GM23248 (cell line): ENCODE measurements around the gene THADA. TPM values are rescaled to one million over a fixed set of nuclear protein-coding genes. Genes with fewer than 3 reads are reported as not detected.
A peak's percentile ranks its signal among the peaks of the same experiment; 100 is the strongest.

Experiments
- DNase-seq: peaks from one replicate; pipeline ENCODE4 v3.0.0-alpha.2; 2015
- H2AFZ ChIP-seq: fragments of 200-600 bp; sonication (generic); 2 replicates; pipeline ENCODE4 v1.6.1; 2016; ENCODE audit warnings: antibody characterized with exemption
- H3F3A ChIP-seq: fragments of 200-600 bp; sonication (generic); 2 replicates; pipeline ENCODE4 v1.6.1; 2016; ENCODE audit warnings: mild to moderate bottlenecking, antibody characterized with exemption, mixed run types; ENCODE audit not compliant: insufficient read depth
- H3K27ac ChIP-seq: fragments of 200-600 bp; sonication (generic); 2 replicates; pipeline ENCODE4 v1.5.1; 2016; ENCODE audit warnings: mild to moderate bottlenecking
- H3K27me3 ChIP-seq: fragments of 200-600 bp; sonication (generic); replicated peaks from 2 replicates; pipeline ENCODE4 v1.6.1; 2016; ENCODE audit warnings: mild to moderate bottlenecking; ENCODE audit not compliant: insufficient read depth
- H3K36me3 ChIP-seq: fragments of 200-600 bp; sonication (generic); 2 replicates; pipeline ENCODE4 v1.6.1; 2016; ENCODE audit warnings: low read depth, mild to moderate bottlenecking
- H3K4me1 ChIP-seq: fragments of 200-600 bp; sonication (generic); 2 replicates; pipeline ENCODE4 v1.6.1; 2016; ENCODE audit warnings: mild to moderate bottlenecking; ENCODE audit not compliant: insufficient read depth
- H3K4me2 ChIP-seq: fragments of 200-600 bp; sonication (generic); one replicate; pipeline ENCODE4 v1.6.1; 2016; ENCODE audit warnings: mild to moderate bottlenecking; ENCODE audit not compliant: unreplicated experiment
- H3K4me3 ChIP-seq: fragments of 200-600 bp; sonication (generic); 2 replicates; pipeline ENCODE4 v1.5.1; 2016; ENCODE audit warnings: mild to moderate bottlenecking
- H3K79me2 ChIP-seq: fragments of 200-600 bp; sonication (generic); 2 replicates; pipeline ENCODE4 v1.6.1; 2016; ENCODE audit warnings: mild to moderate bottlenecking; ENCODE audit not compliant: insufficient read depth
- H3K9ac ChIP-seq: fragments of 200-600 bp; sonication (generic); 2 replicates; pipeline ENCODE4 v1.6.1; 2016; ENCODE audit warnings: mild to moderate bottlenecking
- H3K9me2 ChIP-seq: fragments of 200-600 bp; sonication (generic); 2 replicates; pipeline ENCODE4 v1.6.1; 2016; ENCODE audit warnings: mixed run types, mild to moderate bottlenecking, moderate library complexity; ENCODE audit not compliant: insufficient read depth
- H3K9me3 ChIP-seq: fragments of 200-600 bp; sonication (generic); one replicate; pipeline ENCODE4 v1.6.1; 2017; ENCODE audit warnings: low read depth
- H4K20me1 ChIP-seq: fragments of 200-600 bp; sonication (generic); 2 replicates; pipeline ENCODE4 v1.6.0; 2016; ENCODE audit not compliant: insufficient read depth
- EZH2 ChIP-seq: fragments of 200-600 bp; sonication (generic); IDR thresholded peaks from 2 replicates; pipeline ENCODE4 v1.6.1; 2018; ENCODE audit warnings: antibody characterized with exemption, mild to moderate bottlenecking; ENCODE audit not compliant: insufficient read depth, poor library complexity, severe bottlenecking
- EZH2phosphoT487 ChIP-seq: fragments of 200-600 bp; sonication (generic); IDR thresholded peaks from 2 replicates; pipeline ENCODE4 v1.6.1; 2018; ENCODE audit warnings: antibody characterized with exemption, moderate library complexity, mild to moderate bottlenecking, low read depth; ENCODE audit not compliant: insufficient read depth
- WGBS, 2 experiments: methylation state at CpG; one replicate each; pipeline ENCODE4 v1.1.6; 2015 to 2017; ENCODE audit warnings: low lambda C conversion rate in 2 of 2, low coverage in 1 of 2; ENCODE audit errors: missing lambda C conversion rate in 2 of 2; 5-methylcytosine and 5-hydroxymethylcytosine counted together
- in situ Hi-C: fragments of 300-500 bp; cut with MboI; formaldehyde crosslinking; loops from 2 replicates; pipeline ENCODE4 v1.15.0; 2020
- polyA plus RNA-seq: library from polyadenylated mRNA; unstranded; fragments of >200 nt; fragmentation: Nextera tagmentation; extraction: Ambion mirVana; gene quantifications from 2 replicates; pipeline ENCODE4 v1.2.1, GENCODE V29; 2016
- total RNA-seq: library from RNA; depleted of rRNA; stranded (reverse); fragments of >200 nt; shearing (Covaris generic); gene quantifications from 2 replicates; pipeline ENCODE4 v1.2.3, GENCODE V29; 2014

Gene THADA
- total and polyA plus RNA-seq, 2 experiments from 2014 or later: 14.1 to 15.8 TPM

- Histone ChIP-seq H3K4me2 (no peak overlapping the region), H4K20me1 (no peaks in the 10 kb centered on the region), H2AFZ (no peak overlapping the region), H3K27ac (no peak overlapping the region), H3K9me3 (no peaks in the 10 kb centered on the region), H3K9ac (no peak overlapping the region), H3F3A (no peaks in the 10 kb centered on the region), H3K4me3 (no peak overlapping the region), H3K36me3 (no peaks in the 10 kb centered on the region), H3K27me3 (no peaks in the 10 kb centered on the region), H3K79me2 (no peaks in the 10 kb centered on the region), H3K9me2 (no peaks in the 10 kb centered on the region), H3K4me1 (peaks cover 8% of the 10 kb centered on the region)
- in situ Hi-C loops: loop anchor here (10.0 kb wide), 1 partner anchor 68 kb away; no protein-coding TSS in a partner anchor
- no peak for TF ChIP-seq EZH2phosphoT487
- no peak for TF ChIP-seq EZH2
- 95 to 99% methylated on average over 3 of the region's 3 CpGs for WGBS, 2 experiments
- DNase-seq: no peak
Measured at GRCh38 chr2:43212931-43213330, 382.9 kb downstream of the THADA start.

DNA sequence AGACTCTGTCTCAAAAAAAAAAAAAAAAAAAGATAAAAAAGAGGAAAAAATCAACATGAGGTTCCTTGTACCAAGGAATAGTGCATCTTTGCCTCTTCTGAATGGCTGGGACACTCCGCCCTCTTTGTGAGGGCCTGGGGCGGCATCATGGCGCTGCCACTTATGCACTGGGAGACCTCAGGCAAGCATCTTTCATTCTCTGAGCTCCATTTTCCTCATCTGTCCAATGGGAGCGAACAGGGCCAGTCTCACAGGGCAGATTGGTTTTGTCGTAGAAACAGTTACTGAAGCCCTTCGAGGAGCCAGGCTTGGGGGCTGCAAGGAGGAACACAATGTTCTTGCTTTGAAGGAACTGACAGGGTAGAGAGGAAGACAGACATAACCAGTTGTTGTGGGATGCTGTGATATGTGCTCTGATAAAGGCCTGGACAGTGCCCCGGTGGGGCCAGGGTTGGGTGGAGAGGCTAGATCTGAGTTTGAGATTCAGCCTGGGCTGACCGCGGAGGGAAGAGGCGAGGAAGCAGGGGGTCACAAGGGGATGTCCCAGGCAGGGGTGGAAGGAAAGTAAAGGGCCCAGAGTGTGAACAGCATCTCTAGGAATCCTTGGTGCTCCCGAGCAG lies 383.5 kb downstream of the THADA start:
- peaks cover 7% of the 10 kb centered on the region for H3K4me1 ChIP-seq
- H4K20me1 ChIP-seq: no peaks in the 10 kb centered on the region
- TF ChIP-seq EZH2phosphoT487: no peak
- no peak for TF ChIP-seq EZH2
- no peaks in the 10 kb centered on the region for H3F3A ChIP-seq
- H3K9me3 ChIP-seq: no peaks in the 10 kb centered on the region
- in situ Hi-C loops: loop anchor here (10.0 kb wide), 1 partner anchor 68 kb away; no protein-coding TSS in a partner anchor
- H3K27ac ChIP-seq: no peak overlapping the region
- H3K4me3 ChIP-seq: no peak overlapping the region
- H3K9me2 ChIP-seq: no peaks in the 10 kb centered on the region
- no peak overlapping the region for H2AFZ ChIP-seq
- no peak overlapping the region for H3K9ac ChIP-seq
- DNase-seq: no peak
- H3K4me2 ChIP-seq: no peak overlapping the region
- no peaks in the 10 kb centered on the region for H3K79me2 ChIP-seq
- H3K36me3 ChIP-seq: no peaks in the 10 kb centered on the region
- no peaks in the 10 kb centered on the region for H3K27me3 ChIP-seq
- WGBS, 2 experiments: 97 to 98% methylated on average over 11 of the region's 11 CpGs

DNA sequence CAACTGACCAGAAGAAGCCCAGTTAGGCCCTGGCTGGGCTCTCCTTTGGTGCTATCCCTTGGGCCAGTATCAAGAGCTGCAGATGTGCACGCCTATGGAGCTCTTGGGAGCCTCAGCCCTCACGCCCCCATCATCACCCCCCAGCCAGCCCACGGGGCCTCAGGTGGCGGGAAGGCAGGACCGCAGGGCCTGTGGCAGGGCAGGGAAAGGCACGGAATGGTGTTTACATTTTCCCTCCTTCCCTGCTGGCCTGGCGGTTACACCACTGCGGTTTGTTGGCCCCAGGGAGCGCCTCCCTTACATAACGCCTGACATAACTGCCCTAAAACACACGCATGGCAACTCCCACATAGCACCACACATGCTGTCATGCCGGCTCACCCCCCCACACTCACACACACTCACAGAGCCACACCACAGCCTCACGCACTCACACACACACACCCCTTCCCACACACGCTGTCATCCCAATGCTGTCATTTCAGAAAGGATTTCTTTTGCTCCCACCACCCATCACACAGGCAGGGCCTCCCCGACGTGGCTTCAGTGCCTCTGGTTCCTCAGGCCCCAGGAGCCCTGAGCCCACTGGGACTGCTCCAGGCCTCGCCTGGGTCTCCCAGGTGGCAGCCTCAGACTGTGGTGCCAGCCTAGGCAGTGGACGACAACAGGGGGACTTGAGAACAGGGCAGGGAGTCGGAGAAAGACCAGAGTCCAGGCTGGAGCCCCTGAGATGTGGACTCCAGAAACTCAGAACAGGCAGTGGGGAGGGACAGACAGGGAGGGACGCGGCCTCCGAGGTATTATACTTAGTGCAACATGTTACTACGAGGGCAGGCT lies 385.2 kb downstream of the THADA start:
- no peak overlapping the region for H3K27ac ChIP-seq

DNA sequence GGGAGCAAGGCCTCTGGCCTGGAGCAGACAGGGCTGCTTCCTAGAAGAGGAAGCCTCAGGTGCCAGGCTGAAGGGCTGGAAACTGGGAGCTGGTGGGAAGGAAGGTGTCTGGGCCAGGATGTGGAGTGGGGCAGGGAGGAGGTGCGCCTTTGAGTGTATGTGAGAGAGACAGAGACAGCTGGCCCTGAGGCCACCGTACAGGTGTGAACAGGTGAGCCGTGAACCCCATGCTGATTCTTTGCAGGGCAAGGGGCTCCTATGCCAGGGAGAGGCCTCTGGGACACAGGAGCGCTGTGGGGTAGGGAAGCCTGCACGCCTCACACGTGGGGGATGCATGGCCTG lies 385.7 kb downstream of the THADA start:
- Histone ChIP-seq H2AFZ (no peak overlapping the region), H3K9me3 (no peaks in the 10 kb centered on the region), H3K27ac (no peak overlapping the region), H3K27me3 (no peaks in the 10 kb centered on the region), H3K4me3 (no peak overlapping the region), H3K79me2 (no peaks in the 10 kb centered on the region), H3K36me3 (no peaks in the 10 kb centered on the region), H3K9me2 (no peaks in the 10 kb centered on the region), H3K9ac (no peak overlapping the region), H3K4me1 (peaks cover 7% of the 10 kb centered on the region), H3F3A (no peaks in the 10 kb centered on the region), H3K4me2 (no peak overlapping the region), H4K20me1 (no peaks in the 10 kb centered on the region)
- WGBS, 2 experiments: 68 to 70% methylated on average over 6 of the region's 6 CpGs
- TF ChIP-seq EZH2 (no peak), EZH2phosphoT487 (no peak)
- no peak for DNase-seq
- in situ Hi-C loops: loop anchor here (10.0 kb wide), 1 partner anchor 65 kb away; no protein-coding TSS in a partner anchor

More for the DNA sequence above, 385.2 kb downstream of the THADA start:
- Histone ChIP-seq H3K4me3 (no peak overlapping the region), H3K36me3 (no peaks in the 10 kb centered on the region), H3K9me3 (no peaks in the 10 kb centered on the region), H3K9ac (no peak overlapping the region), H3K4me1 (peaks cover 7% of the 10 kb centered on the region), H3K9me2 (no peaks in the 10 kb centered on the region), H3K27me3 (no peaks in the 10 kb centered on the region), H4K20me1 (no peaks in the 10 kb centered on the region), H3F3A (no peaks in the 10 kb centered on the region), H3K4me2 (no peak overlapping the region), H2AFZ (no peak overlapping the region), H3K79me2 (no peaks in the 10 kb centered on the region)
- TF ChIP-seq EZH2 (no peak), EZH2phosphoT487 (no peak)
- in situ Hi-C loops: loop anchor here (10.0 kb wide), 1 partner anchor 66 kb away; no protein-coding TSS in a partner anchor
- DNase-seq: peak; percentile 84
- WGBS, 2 experiments: 43 to 49% methylated on average over 19 to 23 of the region's 23 CpGs
